HG02938 (cell line): ENCODE measurements around the gene WDR76.
"Not testable (repeated sequence)": the region's sequence is repeated elsewhere in the genome, so short reads cannot be mapped to it uniquely, and the experiment has no call there.

Source experiments
- ATAC-seq: cut with Tn5 transposase; IDR thresholded peaks from one replicate; pipeline ENCODE4 v1.9.1; 2021; ENCODE audit warnings: mild to moderate bottlenecking, moderate library complexity; ENCODE audit not compliant: unreplicated experiment

WDR76 gene

GRCh38 chr15:43826508-43827341, at the start of gene WDR76:
Gene WDR76, plus strand, starts transcription at chr15:43827002. Its CDS starts 31 bp downstream, at chr15:43827033.
- ATAC-seq, result no peak

- peak; percentile 47 for ATAC-seq
Observed at GRCh38 chr15:43777267-43777914, 49.4 kb upstream of the WDR76 start.

- no peak for ATAC-seq
Observed at GRCh38 chr15:43779016-43779415, 47.8 kb upstream of the WDR76 start.

GRCh38 chr15:43789409-43789808, 37.4 kb upstream of the WDR76 start:
- ATAC-seq, result no peak

GRCh38 chr15:43791993-43792760, 34.6 kb upstream of the WDR76 start, which contains the start of gene SERF2:
Gene SERF2, plus strand, starts transcription at chr15:43792320. Its CDS starts 57 bp downstream, at chr15:43792377.
- peak; percentile 84 for ATAC-seq

GRCh38 chr15:43792761-43793476, 33.9 kb upstream of the WDR76 start:
- ATAC-seq, result no peak

GRCh38 chr15:43793647-43794046, 33.2 kb upstream of the WDR76 start:
- no peak for ATAC-seq

- ATAC-seq, result no peak
Observed at GRCh38 chr15:43794269-43795037, 32.3 kb upstream of the WDR76 start.

- ATAC-seq, result no peak
Observed at GRCh38 chr15:43795197-43795596, 31.6 kb upstream of the WDR76 start.

- ATAC-seq, result no peak
Observed at GRCh38 chr15:43795997-43796396, 30.8 kb upstream of the WDR76 start.

GRCh38 chr15:43796566-43796965, 30.2 kb upstream of the WDR76 start:
- ATAC-seq, result no peak

GRCh38 chr15:43799209-43799944, 27.4 kb upstream of the WDR76 start:
- ATAC-seq, result no peak

- ATAC-seq, result no peak
Observed at GRCh38 chr15:43799945-43800285, 26.9 kb upstream of the WDR76 start, which contains the start of gene SERINC4. Gene SERINC4, minus strand, starts transcription at chr15:43800220. Its CDS starts 234 bp downstream, at chr15:43799986.

- ATAC-seq, result peak; percentile 79
Observed at GRCh38 chr15:43800286-43801141, 26.3 kb upstream of the WDR76 start, which contains the start of gene HYPK. Gene HYPK, plus strand, starts transcription at chr15:43800599. Its CDS starts 24 bp downstream, at chr15:43800623.

GRCh38 chr15:43802676-43803075, 24.1 kb upstream of the WDR76 start:
- not testable (repeated sequence) for ATAC-seq

- ATAC-seq, result no peak
Observed at GRCh38 chr15:43808435-43808950, 18.3 kb upstream of the WDR76 start.

- ATAC-seq, result peak; percentile 65
Observed at GRCh38 chr15:43808960-43809678, 17.7 kb upstream of the WDR76 start.
